Urothelium cell line (cell line): ENCODE data around the gene INTS1.

ENCODE experiments used
- DNase-seq: peaks from one replicate; pipeline ENCODE4 v3.0.0; 2011; ENCODE audit warnings: low spot score, mixed read lengths
- FAIRE-seq: peaks from 2 replicates; lab custom pipeline; 2011; peaks lifted over from hg19 to GRCh38; lab: Jason Lieb, UNC

INTS1 gene

GRCh38 chr7:1509226-1509625, 5.0 kb upstream of the INTS1 start:
- no peak for DNase-seq
- FAIRE-seq, result no peak

- DNase-seq (no peak), FAIRE-seq (no peak)
Measured at GRCh38 chr7:1508277-1508758, 4.1 kb upstream of the INTS1 start.

GRCh38 chr7:1505731-1506550, 1.8 kb upstream of the INTS1 start:
- DNase-seq (no peak), FAIRE-seq (peak; percentile 79)

- FAIRE-seq (peak; percentile 94), DNase-seq (no peak)
Measured at GRCh38 chr7:1503390-1503789, 799 bp downstream of the INTS1 start.

GRCh38 chr7:1502845-1503244, 1.3 kb downstream of the INTS1 start:
- FAIRE-seq (no peak), DNase-seq (no peak)

- no peak for FAIRE-seq
Measured at GRCh38 chr7:1501487-1502270, 2.5 kb downstream of the INTS1 start.

GRCh38 chr7:1500064-1500807, 4.0 kb downstream of the INTS1 start:
- DNase-seq (no peak), FAIRE-seq (peak; percentile 72)

More at GRCh38 chr7:1501487-1502270, 2.5 kb downstream of the INTS1 start:
- DNase-seq, result no peak

GRCh38 chr7:1499367-1500029, 4.7 kb downstream of the INTS1 start:
- FAIRE-seq, result peak; percentile 87

GRCh38 chr7:1498370-1499305, 5.6 kb downstream of the INTS1 start:
- DNase-seq (no peak), FAIRE-seq (peak; percentile 86)

More at GRCh38 chr7:1499367-1500029, 4.7 kb downstream of the INTS1 start:
- DNase-seq, result no peak

GRCh38 chr7:1497293-1497927, 6.8 kb downstream of the INTS1 start:
- FAIRE-seq (no peak), DNase-seq (no peak)

GRCh38 chr7:1496531-1497292, 7.5 kb downstream of the INTS1 start:
- FAIRE-seq, result peak; percentile 92
- no peak for DNase-seq

- no peak for DNase-seq
- no peak for FAIRE-seq
Measured at GRCh38 chr7:1495564-1496242, 8.5 kb downstream of the INTS1 start.

- FAIRE-seq (peak; percentile 50), DNase-seq (no peak)
Measured at GRCh38 chr7:1494866-1495563, 9.2 kb downstream of the INTS1 start.

- peak; percentile 89 for FAIRE-seq
- no peak for DNase-seq
Measured at GRCh38 chr7:1494447-1494846, 9.7 kb downstream of the INTS1 start.

- DNase-seq (no peak), FAIRE-seq (peak; percentile 58)
Measured at GRCh38 chr7:1493571-1493970, 10.6 kb downstream of the INTS1 start.

GRCh38 chr7:1493129-1493528, 11.1 kb downstream of the INTS1 start:
- DNase-seq, result no peak
- FAIRE-seq, result no peak

- no peak for FAIRE-seq
- DNase-seq, result no peak
Measured at GRCh38 chr7:1492640-1493039, 11.5 kb downstream of the INTS1 start.
